Sigmoid colon (tissue), 7 donors: ENCODE measurements around the gene AUNIP. TPM values are rescaled to one million over a fixed set of nuclear protein-coding genes. Genes with fewer than 3 reads are reported as not detected.
A peak's percentile ranks its signal among the peaks of the same experiment; 100 is the strongest.

ENCODE experiments used
- DNase-seq: peaks from one replicate; pipeline ENCODE4 v3.0.0-alpha.2; 2019
- H3K27ac ChIP-seq, 4 donors: fragments of 200-600 bp; sonication (generic); one replicate each; pipeline ENCODE4 v1.5.1; 2016 to 2019; ENCODE audit warnings: mild to moderate bottlenecking in 1 of 4
- H3K27me3 ChIP-seq, 3 donors: fragments of 200-600 bp; sonication (generic); one replicate each; pipeline ENCODE4 v1.5.1; 2019; ENCODE audit warnings: mild to moderate bottlenecking in 1 of 3
- H3K36me3 ChIP-seq, 4 donors: fragments of 200-600 bp; sonication (generic); one replicate each; pipeline ENCODE4 v1.5.1; 2016 to 2019
- H3K4me1 ChIP-seq, 4 donors: fragments of 200-600 bp; sonication (generic); one replicate each; pipeline ENCODE4 v1.5.1; 2017 to 2019
- H3K4me3 ChIP-seq, 4 donors: fragments of 200-600 bp; sonication (generic); one replicate each; pipeline ENCODE4 v1.5.1; 2017 to 2019; ENCODE audit warnings: mild to moderate bottlenecking in 2 of 4, moderate library complexity in 1 of 4
- H3K9me3 ChIP-seq, 4 donors: fragments of 200-600 bp in 3 of 4; sonication (generic) in 3 of 4; one replicate each; pipeline versions ENCODE4 v1.5.1 to v1.6.1; 2013 to 2019
- CTCF ChIP-seq, 4 experiments: fragments of 450-650 bp in 3 of 4; fragments of 200-600 bp in 1 of 4; IDR thresholded peaks; one replicate each; pipeline ENCODE4 v1.5.1; 2016 to 2019; ENCODE audit warnings: antibody characterized with exemption in 4 of 4, mild to moderate bottlenecking in 3 of 4, moderate library complexity in 2 of 4
- EP300 ChIP-seq, 4 donors: sonication (generic); formaldehyde crosslinking; IDR thresholded peaks; one replicate each; pipeline ENCODE4 v1.6.1; 2017; ENCODE audit warnings: antibody characterized with exemption in 4 of 4
- POLR2A ChIP-seq, 2 donors: fragments of 450-650 bp; IDR thresholded peaks; one replicate each; pipeline ENCODE4 v1.6.1; 2016; ENCODE audit warnings: antibody characterized with exemption in 2 of 2, mild to moderate bottlenecking in 2 of 2, moderate library complexity in 2 of 2
- POLR2AphosphoS5 ChIP-seq, 4 donors: sonication (generic); formaldehyde crosslinking; IDR thresholded peaks; one replicate each; pipeline ENCODE4 v1.6.1; 2017; ENCODE audit warnings: antibody characterized with exemption in 4 of 4
- WGBS, 2 donors: extraction: QIAGEN DNeasy Blood & Tissue Kit; methylation state at CpG; one replicate each; pipeline ENCODE4 v1.1.7; 2013; 5-methylcytosine and 5-hydroxymethylcytosine counted together
- intact Hi-C: fragments of 100-400 bp; cut with DNase I; formaldehyde crosslinking; loops from one replicate; pipeline ENCODE4 v1.15.1; 2023
- polyA plus RNA-seq, 3 donors: library from polyadenylated mRNA; stranded (reverse); fragments of 200-250 nt; gene quantifications; one replicate each; pipeline ENCODE4 v1.2.3, GENCODE V29; 2013
- total RNA-seq, 4 donors: library from RNA; depleted of rRNA; stranded (reverse); fragments of >200 nt; gene quantifications; one replicate each; pipeline ENCODE4 v1.1.0, GENCODE V29; 2016
- donor health status: healthy with polysubstance abuse.
- donor health status: Bipolar disorder and iron deficiency.
- donor health status: healthy.

Gene AUNIP
- total and polyA plus RNA-seq, 7 donors: 0.46 to 1.9 TPM; not detected in 5

- H3K4me1 ChIP-seq: peaks cover 0 to 17% (median 11%) of the 10 kb centered on the region in 4 donors
- H3K36me3 ChIP-seq: peaks cover 12 to 77% (median 39%) of the 10 kb centered on the region in 4 donors
- H3K27me3 ChIP-seq: no peaks in the 10 kb centered on the region
- no peak overlapping the region for H3K4me3 ChIP-seq
- WGBS, 2 donors: 81 to 83% methylated on average over 11 of the region's 11 CpGs
- no peaks in the 10 kb centered on the region for H3K9me3 ChIP-seq
- H3K27ac ChIP-seq: no peak overlapping the region
- intact Hi-C loops: loop anchor here (10.0 kb wide), 1 partner anchor 568 kb away; the partner anchor contains the start of gene RSRP1
- TF ChIP-seq CTCF (IDR thresholded peaks at IDR 0.05) (no peak), POLR2AphosphoS5 (IDR thresholded peaks at IDR 0.05) (no peak), POLR2A (IDR thresholded peaks at IDR 0.05) (no peak), EP300 (IDR thresholded peaks at IDR 0.05) (no peak)
- DNase-seq: no peak
Measured at GRCh38 chr1:25813071-25813733, 46.1 kb downstream of the AUNIP start.

DNA sequence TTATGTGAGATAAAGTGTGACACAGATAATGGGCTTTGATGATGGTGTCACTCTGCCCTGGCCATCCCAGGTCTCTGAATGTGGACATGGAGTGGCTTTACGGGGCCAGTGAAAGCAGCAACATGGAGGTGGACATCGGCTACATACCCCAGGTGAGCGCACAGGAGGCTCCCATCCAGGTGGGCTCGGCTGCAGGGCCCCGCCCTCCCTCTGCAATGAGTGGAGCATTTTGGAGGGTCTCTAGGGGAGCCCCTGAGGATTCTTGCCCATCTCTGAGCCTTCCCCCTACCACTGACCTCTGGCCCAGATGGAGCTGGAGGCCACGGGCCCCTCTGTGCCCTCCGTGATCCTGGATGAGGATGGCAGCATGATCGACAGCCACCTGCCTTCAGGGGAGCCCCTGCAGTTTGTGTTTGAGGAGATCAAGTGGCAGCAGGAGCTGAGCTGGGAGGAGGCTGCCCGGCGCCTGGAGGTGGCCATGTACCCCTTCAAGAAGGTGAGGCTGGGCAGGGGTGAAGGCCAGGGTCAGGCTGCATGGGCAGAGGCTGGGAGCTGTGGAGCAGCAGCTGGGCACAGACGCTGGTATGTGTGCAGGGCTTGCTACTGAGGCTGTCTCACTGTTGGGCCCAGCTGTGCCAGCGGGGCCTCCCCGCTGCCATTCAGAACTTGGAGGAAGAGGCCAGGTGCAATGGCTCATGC is 47.7 kb downstream of the AUNIP start:
- 92 to 94% methylated on average over 13 of the region's 13 CpGs for WGBS, 2 donors
- H3K36me3 ChIP-seq: peaks cover 12 to 85% (median 45%) of the 10 kb centered on the region in 4 donors
- no peaks in the 10 kb centered on the region for H3K27me3 ChIP-seq
- H3K27ac ChIP-seq: no peak overlapping the region
- TF ChIP-seq POLR2A (IDR thresholded peaks at IDR 0.05): no peak
- no peak for TF ChIP-seq POLR2AphosphoS5 (IDR thresholded peaks at IDR 0.05)
- TF ChIP-seq EP300 (IDR thresholded peaks at IDR 0.05): no peak
- TF ChIP-seq CTCF (IDR thresholded peaks at IDR 0.05): no peak
- peaks cover 0 to 17% (median 10%) of the 10 kb centered on the region in 4 donors for H3K4me1 ChIP-seq
- H3K4me3 ChIP-seq: no peak overlapping the region
- H3K9me3 ChIP-seq: no peaks in the 10 kb centered on the region
- DNase-seq: peak; percentile 62
- intact Hi-C loops: loop anchor here (10.0 kb wide), 1 partner anchor 567 kb away; the partner anchor contains the start of gene RSRP1

DNA sequence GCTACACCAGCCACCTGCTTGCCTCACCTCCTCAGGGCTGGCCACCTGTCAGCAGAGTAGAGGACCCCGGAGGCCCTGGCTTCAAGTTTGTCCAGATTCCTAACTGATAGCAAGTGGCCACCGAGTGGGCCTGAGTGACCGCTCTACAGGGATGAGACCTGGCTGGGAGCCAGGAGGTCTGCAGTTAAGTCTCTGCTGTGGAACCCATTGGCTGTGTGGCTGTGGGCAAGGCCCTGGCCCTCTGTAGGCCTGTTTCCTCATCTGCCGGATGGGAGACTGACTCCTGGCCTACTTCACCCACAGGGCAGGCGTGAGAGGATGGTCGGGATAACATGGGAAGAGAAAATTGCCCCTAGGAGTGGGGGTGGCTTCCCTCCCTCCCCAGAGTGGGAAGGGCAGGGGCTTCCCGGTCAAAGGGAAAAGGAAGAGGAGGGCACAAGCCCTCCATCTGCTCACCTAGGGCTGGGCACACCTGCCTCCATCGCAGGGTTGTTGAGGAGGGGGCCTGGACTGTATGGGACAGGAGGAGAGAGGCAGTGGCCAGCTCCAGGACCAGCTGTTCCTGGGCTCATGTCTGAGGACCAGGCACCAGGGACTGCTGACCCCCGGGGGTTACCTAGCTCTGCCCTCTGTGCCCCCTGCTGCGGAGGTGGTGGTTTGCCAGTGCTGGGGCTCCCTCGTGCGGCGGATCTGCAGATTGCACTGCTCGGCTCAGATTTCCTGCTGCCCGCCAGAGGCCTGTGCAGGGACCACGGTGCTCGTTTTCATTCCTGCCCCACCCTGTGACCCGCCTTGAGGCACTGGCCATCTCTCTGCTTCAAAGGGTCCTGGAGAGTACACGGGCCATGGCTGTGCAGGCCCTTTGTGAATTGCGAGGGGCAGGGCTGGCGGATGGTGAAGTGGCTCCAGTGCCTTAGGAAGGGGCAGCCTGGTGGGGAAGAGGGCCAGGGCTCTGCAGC is 48.6 kb downstream of the AUNIP start:
- Histone ChIP-seq H3K4me1 (peaks cover 0 to 27% (median 19%) of the 10 kb centered on the region in 4 donors), H3K36me3 (peaks cover 12 to 78% (median 42%) of the 10 kb centered on the region in 4 donors), H3K9me3 (no peaks in the 10 kb centered on the region), H3K27ac (peak overlapping the region in 3 of 4 donors; percentile 6 to 24 (median 6)), H3K4me3 (no peak overlapping the region), H3K27me3 (no peaks in the 10 kb centered on the region)
- intact Hi-C loops: loop anchor here (10.0 kb wide), 1 partner anchor 566 kb away; the partner anchor contains the start of gene RSRP1
- WGBS, 2 donors: 37 to 38% methylated on average over 21 of the region's 21 CpGs
- DNase-seq: peak; percentile 82
- no peak for TF ChIP-seq EP300 (IDR thresholded peaks at IDR 0.05)
- TF ChIP-seq POLR2A (IDR thresholded peaks at IDR 0.05): no peak
- TF ChIP-seq POLR2AphosphoS5 (IDR thresholded peaks at IDR 0.05): no peak
- TF ChIP-seq CTCF (IDR thresholded peaks at IDR 0.05): peak; percentile 83 to 93 (median 92)

- 87 to 94% methylated on average over 7 of the region's 7 CpGs for WGBS, 2 donors
- Histone ChIP-seq H3K9me3 (no peaks in the 10 kb centered on the region), H3K36me3 (peaks cover 12 to 79% (median 44%) of the 10 kb centered on the region in 4 donors), H3K27ac (peak overlapping the region in 2 of 4 donors; percentile 6), H3K4me1 (peaks cover 0 to 34% (median 24%) of the 10 kb centered on the region in 4 donors), H3K27me3 (no peaks in the 10 kb centered on the region), H3K4me3 (no peak overlapping the region)
- TF ChIP-seq POLR2A (IDR thresholded peaks at IDR 0.05) (no peak), CTCF (IDR thresholded peaks at IDR 0.05) (no peak), POLR2AphosphoS5 (IDR thresholded peaks at IDR 0.05) (no peak), EP300 (IDR thresholded peaks at IDR 0.05) (no peak)
- intact Hi-C loops: loop anchor here (10.0 kb wide), 1 partner anchor 565 kb away; the partner anchor contains the start of gene RSRP1
- no peak for DNase-seq
Measured at GRCh38 chr1:25809929-25810328, 49.3 kb downstream of the AUNIP start.
